GM19238 (cell line): ENCODE data around the gene SYNPR.

Experiments
- DNase-seq: peaks from one replicate; pipeline ENCODE4 v3.0.0; 2011; ENCODE audit warnings: low spot score; ENCODE audit not compliant: insufficient read length

SYNPR gene

GRCh38 chr3:63471781-63472180 is 193.7 kb downstream of the SYNPR start:
- DNase-seq = no peak

GRCh38 chr3:63473641-63474166 is 195.6 kb downstream of the SYNPR start:
- no peak for DNase-seq

- no peak for DNase-seq
These were observed 196.9 kb downstream of the SYNPR start for GRCh38 chr3:63474828-63475518.

- DNase-seq = no peak
These were observed 199.5 kb downstream of the SYNPR start for GRCh38 chr3:63477494-63478129.

GRCh38 chr3:63478990-63479660 is 201.0 kb downstream of the SYNPR start:
- no peak for DNase-seq

GRCh38 chr3:63479661-63480035 is 201.5 kb downstream of the SYNPR start:
- no peak for DNase-seq

GRCh38 chr3:63481627-63482026 is 203.5 kb downstream of the SYNPR start:
- no peak for DNase-seq

GRCh38 chr3:63482341-63482740 is 204.2 kb downstream of the SYNPR start:
- DNase-seq = no peak

- no peak for DNase-seq
These were observed 214.4 kb downstream of the SYNPR start for GRCh38 chr3:63492464-63492863.

- no peak for DNase-seq
These were observed 215.0 kb downstream of the SYNPR start for GRCh38 chr3:63493101-63493500.

- DNase-seq = no peak
These were observed 216.5 kb downstream of the SYNPR start for GRCh38 chr3:63494646-63495045.

GRCh38 chr3:63497641-63498040 is 219.5 kb downstream of the SYNPR start:
- no peak for DNase-seq

GRCh38 chr3:63500196-63500595 is 222.1 kb downstream of the SYNPR start:
- no peak for DNase-seq

- DNase-seq = no peak
These were observed 230.2 kb downstream of the SYNPR start for GRCh38 chr3:63508305-63508704.

GRCh38 chr3:63508771-63509170 is 230.7 kb downstream of the SYNPR start:
- DNase-seq = no peak

- DNase-seq = no peak
These were observed 235.7 kb downstream of the SYNPR start for GRCh38 chr3:63513791-63514190.

GRCh38 chr3:63514678-63515077 is 236.6 kb downstream of the SYNPR start:
- no peak for DNase-seq

- no peak for DNase-seq
These were observed 241.3 kb downstream of the SYNPR start for GRCh38 chr3:63519426-63519825.

GRCh38 chr3:63521657-63522056 is 243.5 kb downstream of the SYNPR start:
- DNase-seq = no peak

GRCh38 chr3:63523100-63523499 is 245.0 kb downstream of the SYNPR start:
- no peak for DNase-seq

- DNase-seq = no peak
These were observed 250.4 kb downstream of the SYNPR start for GRCh38 chr3:63528325-63529000.

- no peak for DNase-seq
These were observed 254.4 kb downstream of the SYNPR start for GRCh38 chr3:63532521-63532920.
